Central memory CD8-positive, alpha-beta T cell (primary cell): ENCODE measurements around the gene NELL1.

Experiments used
- ATAC-seq: fragments of 150-1000 bp; cut with Tn5 transposase; replicated peaks from 2 replicates; pipeline ENCODE4 v1.10.0; 2022; ENCODE audit warnings: mild to moderate bottlenecking, moderate FRiP score, moderate number of reproducible peaks; ENCODE audit not compliant: poor library complexity, severe bottlenecking; ENCODE audit errors: extremely low read depth
- DNase-seq, 2 donors: peaks; one replicate each; pipeline ENCODE4 v3.0.0; 2021; ENCODE audit warnings: low spot score in 2 of 2
- H3K27ac Mint-ChIP-seq: one replicate; pipeline ENCODE4 v1.8.0; 2022; ENCODE audit warnings: low read depth, mild to moderate bottlenecking, moderate library complexity, mixed read lengths
- H3K27me3 Mint-ChIP-seq: one replicate; pipeline ENCODE4 v1.8.0; 2022; ENCODE audit warnings: mixed read lengths
- H3K36me3 Mint-ChIP-seq: one replicate; pipeline ENCODE4 v1.8.0; 2022; ENCODE audit warnings: mild to moderate bottlenecking, moderate library complexity, mixed read lengths; ENCODE audit not compliant: insufficient read depth
- H3K4me1 Mint-ChIP-seq: one replicate; pipeline ENCODE4 v1.8.0; 2022; ENCODE audit warnings: mixed read lengths
- H3K4me3 Mint-ChIP-seq: one replicate; pipeline ENCODE4 v1.8.0; 2022; ENCODE audit warnings: mild to moderate bottlenecking, moderate library complexity, mixed read lengths
- H3K9me3 Mint-ChIP-seq: one replicate; pipeline ENCODE4 v1.8.0; 2022; ENCODE audit warnings: mixed read lengths

The NELL1 gene

GRCh38 chr11:21385669-21386440 is 716.5 kb downstream of the NELL1 start:
- H3K27me3 Mint-ChIP-seq: no peaks in the 10 kb centered on the region
- H3K4me3 Mint-ChIP-seq: no peak overlapping the region
- peaks cover 2% of the 10 kb centered on the region for H3K36me3 Mint-ChIP-seq
- no peaks in the 10 kb centered on the region for H3K4me1 Mint-ChIP-seq
- peaks cover 35% of the 10 kb centered on the region for H3K9me3 Mint-ChIP-seq
- H3K27ac Mint-ChIP-seq: no peak overlapping the region
- DNase-seq: no peak
- no peak for ATAC-seq

GRCh38 chr11:21390430-21390829 is 721.0 kb downstream of the NELL1 start:
- no peaks in the 10 kb centered on the region for H3K4me1 Mint-ChIP-seq

GRCh38 chr11:21396342-21397008 is 727.1 kb downstream of the NELL1 start:
- Mint-ChIP-seq H3K27ac (no peak overlapping the region), H3K4me1 (no peaks in the 10 kb centered on the region), H3K4me3 (no peak overlapping the region), H3K27me3 (no peaks in the 10 kb centered on the region), H3K36me3 (no peaks in the 10 kb centered on the region), H3K9me3 (peaks cover 24% of the 10 kb centered on the region)
- DNase-seq: no peak
- no peak for ATAC-seq

More at GRCh38 chr11:21390430-21390829, 721.0 kb downstream of the NELL1 start:
- Mint-ChIP-seq H3K27ac (no peak overlapping the region), H3K4me3 (no peak overlapping the region), H3K9me3 (peaks cover 39% of the 10 kb centered on the region), H3K36me3 (peaks cover 2% of the 10 kb centered on the region), H3K27me3 (no peaks in the 10 kb centered on the region)
- DNase-seq (no peak), ATAC-seq (no peak)

GRCh38 chr11:21398195-21398594 is 728.8 kb downstream of the NELL1 start:
- Mint-ChIP-seq H3K4me3 (no peak overlapping the region), H3K4me1 (no peaks in the 10 kb centered on the region), H3K9me3 (peaks cover 18% of the 10 kb centered on the region), H3K27me3 (no peaks in the 10 kb centered on the region), H3K36me3 (no peaks in the 10 kb centered on the region), H3K27ac (no peak overlapping the region)
- no peak for ATAC-seq
- DNase-seq: no peak

- Mint-ChIP-seq H3K27me3 (no peaks in the 10 kb centered on the region), H3K4me3 (no peak overlapping the region), H3K27ac (no peak overlapping the region), H3K4me1 (no peaks in the 10 kb centered on the region), H3K9me3 (peaks cover 6% of the 10 kb centered on the region), H3K36me3 (no peaks in the 10 kb centered on the region)
- no peak for ATAC-seq
- no peak for DNase-seq
Observed at GRCh38 chr11:21401496-21401895, 732.1 kb downstream of the NELL1 start.

- no peaks in the 10 kb centered on the region for H3K36me3 Mint-ChIP-seq
- H3K9me3 Mint-ChIP-seq: peaks cover 6% of the 10 kb centered on the region
- H3K4me1 Mint-ChIP-seq: no peaks in the 10 kb centered on the region
- no peaks in the 10 kb centered on the region for H3K27me3 Mint-ChIP-seq
- ATAC-seq (no peak), DNase-seq (no peak)
- H3K4me3 Mint-ChIP-seq: no peak overlapping the region
- H3K27ac Mint-ChIP-seq: no peak overlapping the region
Observed at GRCh38 chr11:21402274-21402673, 732.9 kb downstream of the NELL1 start.

- DNase-seq: no peak
- ATAC-seq: no peak
- H3K27me3 Mint-ChIP-seq: no peaks in the 10 kb centered on the region
- no peak overlapping the region for H3K27ac Mint-ChIP-seq
- no peak overlapping the region for H3K4me3 Mint-ChIP-seq
- H3K4me1 Mint-ChIP-seq: no peaks in the 10 kb centered on the region
- H3K36me3 Mint-ChIP-seq: no peaks in the 10 kb centered on the region
- H3K9me3 Mint-ChIP-seq: peaks cover 14% of the 10 kb centered on the region
Observed at GRCh38 chr11:21403069-21403468, 733.7 kb downstream of the NELL1 start.

GRCh38 chr11:21405422-21405821 is 736.0 kb downstream of the NELL1 start:
- no peak overlapping the region for H3K27ac Mint-ChIP-seq
- ATAC-seq: no peak
- H3K4me1 Mint-ChIP-seq: no peaks in the 10 kb centered on the region
- no peaks in the 10 kb centered on the region for H3K27me3 Mint-ChIP-seq
- no peak overlapping the region for H3K4me3 Mint-ChIP-seq
- H3K36me3 Mint-ChIP-seq: no peaks in the 10 kb centered on the region
- H3K9me3 Mint-ChIP-seq: peaks cover 16% of the 10 kb centered on the region
- DNase-seq: no peak

GRCh38 chr11:21410513-21410912 is 741.1 kb downstream of the NELL1 start:
- H3K36me3 Mint-ChIP-seq: no peaks in the 10 kb centered on the region
- peaks cover 12% of the 10 kb centered on the region for H3K9me3 Mint-ChIP-seq
- DNase-seq: no peak
- H3K4me3 Mint-ChIP-seq: no peak overlapping the region
- no peaks in the 10 kb centered on the region for H3K27me3 Mint-ChIP-seq
- H3K27ac Mint-ChIP-seq: no peak overlapping the region
- ATAC-seq: no peak
- no peaks in the 10 kb centered on the region for H3K4me1 Mint-ChIP-seq

- no peaks in the 10 kb centered on the region for H3K27me3 Mint-ChIP-seq
- ATAC-seq (no peak), DNase-seq (no peak)
- H3K27ac Mint-ChIP-seq: no peak overlapping the region
- no peaks in the 10 kb centered on the region for H3K36me3 Mint-ChIP-seq
- H3K4me3 Mint-ChIP-seq: no peak overlapping the region
- H3K9me3 Mint-ChIP-seq: peaks cover 12% of the 10 kb centered on the region
- no peaks in the 10 kb centered on the region for H3K4me1 Mint-ChIP-seq
Observed at GRCh38 chr11:21411104-21411503, 741.7 kb downstream of the NELL1 start.

GRCh38 chr11:21411597-21411996 is 742.2 kb downstream of the NELL1 start:
- DNase-seq (no peak), ATAC-seq (no peak)
- Mint-ChIP-seq H3K27ac (no peak overlapping the region), H3K4me3 (no peak overlapping the region), H3K36me3 (no peaks in the 10 kb centered on the region), H3K4me1 (no peaks in the 10 kb centered on the region), H3K9me3 (peaks cover 12% of the 10 kb centered on the region), H3K27me3 (no peaks in the 10 kb centered on the region)

- H3K4me1 Mint-ChIP-seq: no peaks in the 10 kb centered on the region
- H3K9me3 Mint-ChIP-seq: peaks cover 5% of the 10 kb centered on the region
- no peak overlapping the region for H3K4me3 Mint-ChIP-seq
- DNase-seq (no peak), ATAC-seq (no peak)
- peaks cover 2% of the 10 kb centered on the region for H3K36me3 Mint-ChIP-seq
- H3K27ac Mint-ChIP-seq: no peak overlapping the region
- H3K27me3 Mint-ChIP-seq: no peaks in the 10 kb centered on the region
Observed at GRCh38 chr11:21412652-21413383, 743.4 kb downstream of the NELL1 start.

GRCh38 chr11:21414953-21415352 is 745.6 kb downstream of the NELL1 start:
- ATAC-seq: no peak
- Mint-ChIP-seq H3K27ac (no peak overlapping the region), H3K9me3 (peaks cover 3% of the 10 kb centered on the region)

More at GRCh38 chr11:21414953-21415352, 745.6 kb downstream of the NELL1 start:
- no peak for DNase-seq
- H3K27me3 Mint-ChIP-seq: no peaks in the 10 kb centered on the region
- no peak overlapping the region for H3K4me3 Mint-ChIP-seq
- H3K4me1 Mint-ChIP-seq: no peaks in the 10 kb centered on the region
- H3K36me3 Mint-ChIP-seq: peaks cover 2% of the 10 kb centered on the region
